Fibroblast of skin of right biceps (primary cell): ENCODE results near the gene LCE7A.

Source experiments
- DNase-seq: peaks from one replicate; pipeline ENCODE4 v3.0.0-alpha.2; 2013

Gene LCE7A

GRCh38 chr1:152880907-152881306 lies 21.1 kb downstream of the LCE7A start:
- no peak for DNase-seq

GRCh38 chr1:152884085-152884484 lies 24.3 kb downstream of the LCE7A start:
- DNase-seq = no peak

GRCh38 chr1:152884506-152884905 lies 24.7 kb downstream of the LCE7A start:
- no peak for DNase-seq

- DNase-seq = peak; percentile 67
Observed at GRCh38 chr1:152884966-152885624, 25.3 kb downstream of the LCE7A start.

GRCh38 chr1:152886085-152886484 lies 26.3 kb downstream of the LCE7A start:
- DNase-seq = peak; percentile 28

GRCh38 chr1:152886758-152887409 lies 27.1 kb downstream of the LCE7A start:
- DNase-seq = no peak

- no peak for DNase-seq
Observed at GRCh38 chr1:152888126-152888525, 28.3 kb downstream of the LCE7A start.

GRCh38 chr1:152899027-152899426 lies 39.2 kb downstream of the LCE7A start:
- DNase-seq = no peak

GRCh38 chr1:152899883-152900282 lies 40.1 kb downstream of the LCE7A start:
- no peak for DNase-seq

GRCh38 chr1:152901631-152902030 lies 41.8 kb downstream of the LCE7A start:
- DNase-seq = no peak

- DNase-seq = no peak
Observed at GRCh38 chr1:152902636-152903035, 42.8 kb downstream of the LCE7A start.

- no peak for DNase-seq
Observed at GRCh38 chr1:152904688-152905440, 45.1 kb downstream of the LCE7A start.

- DNase-seq = peak; percentile 90
Observed at GRCh38 chr1:152906023-152906565, 46.3 kb downstream of the LCE7A start.

- DNase-seq = peak; percentile 45
Observed at GRCh38 chr1:152907686-152908601, 48.1 kb downstream of the LCE7A start, which contains the start of gene IVL. Gene IVL (plus strand): TSS chr1:152908546. CDS start chr1:152909798, 1,252 bp downstream.

- no peak for DNase-seq
Observed at GRCh38 chr1:152909206-152909605, 49.4 kb downstream of the LCE7A start.
